NCI-H774 (cell line): ENCODE data around the gene DONSON.

Experiments
- DNase-seq: peaks from one replicate; lab custom pipeline; 2025; lab: John Stamatoyannopoulos, UW

DONSON gene

GRCh38 chr21:33561373-33561772 lies 27.1 kb downstream of the DONSON start:
- no peak for DNase-seq

DNA sequence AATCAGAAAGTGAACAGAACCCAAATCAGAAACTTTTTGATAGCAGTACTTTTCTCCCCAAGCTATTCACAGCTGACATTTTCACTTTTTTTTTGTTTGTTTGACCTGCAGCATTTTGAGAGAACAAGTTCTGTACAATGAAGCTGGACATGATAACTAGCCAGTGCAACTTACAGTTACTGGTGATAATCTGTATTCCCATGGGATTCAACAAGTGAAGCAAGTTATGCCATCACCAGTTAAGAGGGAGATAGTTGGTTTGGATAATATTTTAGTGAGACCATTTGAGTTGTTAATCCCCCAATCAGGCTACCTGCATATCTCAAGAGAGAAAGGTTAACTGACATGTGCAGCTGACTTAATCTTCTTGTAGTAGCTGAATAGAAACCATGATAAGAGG lies 27.5 kb downstream of the DONSON start:
- DNase-seq: no peak

- no peak for DNase-seq
Observed at GRCh38 chr21:33559813-33560212, 28.7 kb downstream of the DONSON start.

GRCh38 chr21:33558777-33559421 lies 29.6 kb downstream of the DONSON start:
- DNase-seq: no peak

DNA sequence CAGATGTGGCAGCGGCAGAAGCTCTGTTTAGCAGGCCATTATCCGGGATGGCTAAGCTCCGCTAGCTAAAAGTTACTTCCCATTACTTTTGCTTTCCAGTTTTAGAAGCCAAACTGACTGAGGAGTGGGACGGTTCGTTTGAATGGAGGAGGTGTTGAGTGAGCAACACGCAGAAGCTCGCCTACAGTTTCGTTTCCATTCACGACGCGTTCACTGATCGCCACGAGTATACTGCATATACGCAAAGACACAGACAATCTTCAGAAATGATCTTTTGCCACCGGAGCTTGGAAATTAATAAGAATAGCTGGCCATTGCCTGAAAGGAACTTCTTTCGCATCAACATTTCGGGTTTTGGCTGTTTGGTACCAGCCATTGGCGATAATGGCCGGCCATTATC lies 31.0 kb downstream of the DONSON start:
- DNase-seq: no peak

DNA sequence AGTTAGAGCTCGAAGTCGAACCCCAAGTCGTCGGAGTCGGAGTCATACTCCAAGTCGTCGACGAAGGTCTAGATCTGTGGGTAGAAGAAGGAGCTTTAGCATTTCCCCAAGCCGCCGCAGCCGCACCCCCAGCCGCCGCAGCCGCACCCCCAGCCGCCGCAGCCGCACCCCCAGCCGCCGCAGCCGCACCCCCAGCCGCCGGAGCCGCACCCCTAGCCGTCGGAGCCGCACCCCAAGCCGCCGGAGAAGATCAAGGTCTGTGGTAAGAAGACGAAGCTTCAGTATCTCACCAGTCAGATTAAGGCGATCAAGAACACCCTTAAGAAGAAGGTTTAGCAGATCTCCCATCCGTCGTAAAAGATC lies 33.5 kb downstream of the DONSON start:
- DNase-seq: no peak

- DNase-seq: no peak
Observed at GRCh38 chr21:33554236-33554981, 34.1 kb downstream of the DONSON start.

GRCh38 chr21:33552999-33553598 lies 35.4 kb downstream of the DONSON start:
- DNase-seq: no peak

DNA sequence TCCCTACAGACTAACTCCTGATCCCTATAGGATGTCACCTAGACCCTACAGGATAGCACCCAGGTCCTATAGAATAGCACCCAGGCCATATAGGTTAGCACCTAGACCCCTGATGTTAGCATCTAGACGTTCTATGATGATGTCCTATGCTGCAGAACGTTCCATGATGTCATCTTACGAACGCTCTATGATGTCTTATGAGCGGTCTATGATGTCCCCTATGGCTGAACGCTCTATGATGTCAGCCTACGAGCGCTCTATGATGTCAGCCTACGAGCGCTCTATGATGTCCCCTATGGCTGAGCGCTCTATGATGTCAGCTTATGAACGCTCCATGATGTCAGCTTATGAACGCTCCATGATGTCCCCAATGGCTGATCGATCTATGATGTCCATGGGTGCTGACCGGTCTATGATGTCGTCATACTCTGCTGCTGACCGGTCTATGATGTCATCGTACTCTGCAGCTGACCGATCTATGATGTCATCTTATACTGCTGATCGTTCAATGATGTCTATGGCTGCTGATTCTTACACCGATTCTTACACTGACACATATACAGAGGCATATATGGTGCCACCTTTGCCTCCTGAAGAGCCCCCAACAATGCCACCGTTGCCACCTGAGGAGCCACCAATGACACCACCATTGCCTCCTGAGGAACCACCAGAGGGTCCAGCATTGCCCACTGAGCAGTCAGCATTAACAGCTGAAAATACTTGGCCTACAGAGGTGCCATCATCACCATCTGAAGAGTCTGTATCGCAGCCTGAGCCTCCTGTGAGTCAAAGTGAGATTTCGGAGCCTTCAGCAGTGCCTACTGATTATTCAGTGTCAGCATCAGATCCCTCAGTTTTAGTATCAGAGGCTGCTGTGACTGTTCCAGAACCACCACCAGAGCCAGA lies 36.1 kb downstream of the DONSON start:
- DNase-seq: no peak

DNA sequence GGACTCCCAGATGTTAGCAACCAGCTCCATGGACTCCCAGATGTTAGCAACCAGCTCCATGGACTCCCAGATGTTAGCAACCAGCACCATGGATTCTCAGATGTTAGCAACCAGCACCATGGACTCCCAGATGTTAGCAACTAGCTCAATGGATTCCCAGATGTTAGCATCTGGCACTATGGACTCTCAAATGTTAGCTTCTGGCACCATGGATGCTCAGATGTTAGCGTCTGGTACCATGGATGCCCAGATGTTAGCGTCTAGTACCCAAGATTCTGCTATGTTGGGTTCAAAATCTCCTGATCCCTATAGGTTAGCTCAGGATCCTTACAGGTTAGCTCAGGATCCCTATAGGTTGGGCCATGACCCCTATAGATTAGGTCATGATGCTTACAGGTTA lies 36.8 kb downstream of the DONSON start:
- no peak for DNase-seq

GRCh38 chr21:33550772-33551660 lies 37.5 kb downstream of the DONSON start:
- DNase-seq: no peak

- DNase-seq: no peak
Observed at GRCh38 chr21:33549848-33550771, 38.4 kb downstream of the DONSON start.

DNA sequence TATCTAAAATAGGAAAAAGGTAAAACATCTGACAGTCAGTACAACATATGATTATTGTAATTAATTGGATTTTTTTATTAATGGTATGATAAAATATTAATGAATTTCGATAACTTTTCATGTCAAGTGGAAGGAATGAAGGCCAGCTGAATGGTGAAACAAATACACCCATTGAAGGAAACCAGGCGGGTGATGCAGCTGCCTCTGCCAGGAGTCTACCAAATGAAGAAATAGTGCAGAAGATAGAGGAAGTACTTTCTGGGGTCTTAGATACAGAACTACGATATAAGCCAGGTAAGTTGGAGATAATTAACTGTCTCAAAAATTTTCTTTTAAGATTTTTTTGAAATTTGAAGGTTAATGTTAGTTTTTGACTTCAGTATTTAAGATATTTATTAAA lies 42.4 kb downstream of the DONSON start:
- DNase-seq: no peak

GRCh38 chr21:33544451-33545195 lies 43.9 kb downstream of the DONSON start:
- DNase-seq: no peak

GRCh38 chr21:33543505-33544129 lies 44.9 kb downstream of the DONSON start:
- DNase-seq: peak; percentile 47

DNA sequence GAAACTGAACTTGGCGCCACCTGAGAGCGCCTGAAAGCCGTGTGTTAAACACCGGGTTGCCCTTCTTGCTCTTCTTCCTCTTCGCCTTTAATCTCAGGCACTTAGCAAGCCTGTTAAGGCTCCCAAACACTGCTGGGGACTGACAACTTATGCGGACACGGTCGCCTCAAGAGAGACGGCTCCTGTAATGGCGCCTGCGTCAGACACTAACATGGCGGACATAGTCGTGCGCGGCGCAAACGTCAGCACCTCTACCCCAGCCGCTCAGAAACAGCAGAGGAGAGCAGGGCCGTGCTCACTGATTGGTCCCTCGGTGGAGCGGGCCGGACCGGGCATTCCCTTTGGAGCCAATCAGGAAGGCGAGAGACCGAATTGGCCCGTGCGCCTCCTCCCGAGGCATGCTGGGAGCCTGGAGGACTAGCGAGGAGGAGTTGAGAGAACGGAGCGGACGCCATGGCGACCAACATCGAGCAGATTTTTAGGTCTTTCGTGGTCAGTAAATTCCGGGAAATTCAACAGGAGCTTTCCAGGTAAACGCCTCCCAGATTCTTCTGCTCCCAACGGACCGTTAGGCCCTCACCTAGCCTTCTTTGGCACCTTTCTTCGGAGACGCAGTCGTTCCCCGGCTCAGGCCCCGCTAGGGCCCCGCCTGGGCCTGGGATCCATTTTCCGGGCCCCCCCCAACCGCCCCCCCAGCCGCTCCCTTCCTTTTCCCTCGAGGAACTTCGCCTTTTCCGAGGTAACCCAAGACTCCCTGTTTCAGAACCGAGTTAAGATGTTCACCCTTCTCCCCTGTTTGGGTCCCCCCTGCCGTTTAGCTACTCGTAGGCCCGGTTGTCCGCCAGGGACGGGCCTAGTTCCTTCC lies 45.6 kb downstream of the DONSON start, which contains the start of gene SON:
TSS of gene SON (plus strand) at position 399 of the 865 bp plus-strand sequence. CDS start at position 454, 55 bp downstream.
- DNase-seq: peak; percentile 98

- DNase-seq: peak; percentile 77
Observed at GRCh38 chr21:33541756-33542639, 46.5 kb downstream of the DONSON start, which contains the start of gene GART. TSS of gene GART (minus strand) at chr21:33542117. CDS start at chr21:33539315, 2,802 bp downstream.
